Neutrophil (primary cell): ENCODE results near the gene AKAP6.

ENCODE experiments used
- H3K27ac ChIP-seq: fragments of 200-600 bp; sonication (generic); 2 replicates; pipeline ENCODE4 v1.5.1; 2016; ENCODE audit warnings: mild to moderate bottlenecking, moderate library complexity
- H3K27me3 ChIP-seq: fragments of 200-600 bp; sonication (generic); 2 replicates; pipeline ENCODE4 v1.6.0; 2016; ENCODE audit warnings: mild to moderate bottlenecking
- H3K36me3 ChIP-seq: fragments of 200-600 bp; sonication (generic); 2 replicates; pipeline ENCODE4 v1.5.1; 2017
- H3K4me1 ChIP-seq, 2 experiments: fragments of 200-600 bp in 1 of 2; sonication (generic) in 1 of 2; 1 replicate in 1 of 2; 2 replicates in 1 of 2; pipeline versions ENCODE4 v1.5.1 to v1.6.1; 2013 to 2016; ENCODE audit warnings: low read depth in 1 of 2, low read length in 1 of 2, mild to moderate bottlenecking in 1 of 2, moderate library complexity in 1 of 2; ENCODE audit not compliant: control insufficient read depth in 1 of 2, insufficient read depth in 1 of 2
- H3K4me3 ChIP-seq, 2 experiments: fragments of 200-600 bp in 1 of 2; sonication (generic) in 1 of 2; 1 replicate in 1 of 2; 2 replicates in 1 of 2; pipeline ENCODE4 v1.5.1; 2013 to 2016; ENCODE audit warnings: low read depth in 1 of 2, low read length in 1 of 2, mild to moderate bottlenecking in 1 of 2, moderate library complexity in 1 of 2
- H3K9me3 ChIP-seq: fragments of 200-600 bp; sonication (generic); 2 replicates; pipeline ENCODE4 v1.5.1; 2016
- TF ChIP-seq, protein P1 (sequence below): fragments of 200-600 bp; sonication (generic); IDR thresholded peaks from 2 replicates; pipeline ENCODE4 v1.5.1; 2016; ENCODE audit warnings: antibody characterized with exemption

AKAP6 gene

DNA sequence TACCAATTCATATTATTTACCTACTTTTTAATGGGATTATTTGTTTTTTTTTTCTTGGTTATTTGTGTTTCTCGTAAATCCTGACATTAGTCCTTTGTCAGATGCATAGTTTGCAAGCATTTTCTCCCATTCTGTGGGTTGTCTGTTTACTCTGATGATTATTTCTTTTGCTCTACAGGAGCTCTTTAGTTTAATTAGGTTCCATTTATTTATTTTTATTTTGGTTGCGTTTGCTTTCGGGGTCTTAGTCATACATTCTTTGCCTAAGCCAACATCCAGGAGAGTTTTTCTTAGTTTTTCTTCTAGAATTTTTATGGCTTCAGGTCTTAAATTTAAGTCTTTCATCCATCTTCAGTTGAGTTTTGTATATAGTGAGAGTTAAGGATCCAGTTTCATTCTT is 289.9 kb downstream of the AKAP6 start:
- Histone ChIP-seq H3K4me1 (no peaks in the 10 kb centered on the region), H3K4me3 (no peak overlapping the region), H3K9me3 (no peaks in the 10 kb centered on the region), H3K27ac (no peak overlapping the region), H3K27me3 (no peaks in the 10 kb centered on the region), H3K36me3 (no peaks in the 10 kb centered on the region)
- TF ChIP-seq, protein P1, sequence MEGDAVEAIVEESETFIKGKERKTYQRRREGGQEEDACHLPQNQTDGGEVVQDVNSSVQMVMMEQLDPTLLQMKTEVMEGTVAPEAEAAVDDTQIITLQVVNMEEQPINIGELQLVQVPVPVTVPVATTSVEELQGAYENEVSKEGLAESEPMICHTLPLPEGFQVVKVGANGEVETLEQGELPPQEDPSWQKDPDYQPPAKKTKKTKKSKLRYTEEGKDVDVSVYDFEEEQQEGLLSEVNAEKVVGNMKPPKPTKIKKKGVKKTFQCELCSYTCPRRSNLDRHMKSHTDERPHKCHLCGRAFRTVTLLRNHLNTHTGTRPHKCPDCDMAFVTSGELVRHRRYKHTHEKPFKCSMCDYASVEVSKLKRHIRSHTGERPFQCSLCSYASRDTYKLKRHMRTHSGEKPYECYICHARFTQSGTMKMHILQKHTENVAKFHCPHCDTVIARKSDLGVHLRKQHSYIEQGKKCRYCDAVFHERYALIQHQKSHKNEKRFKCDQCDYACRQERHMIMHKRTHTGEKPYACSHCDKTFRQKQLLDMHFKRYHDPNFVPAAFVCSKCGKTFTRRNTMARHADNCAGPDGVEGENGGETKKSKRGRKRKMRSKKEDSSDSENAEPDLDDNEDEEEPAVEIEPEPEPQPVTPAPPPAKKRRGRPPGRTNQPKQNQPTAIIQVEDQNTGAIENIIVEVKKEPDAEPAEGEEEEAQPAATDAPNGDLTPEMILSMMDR, result no peak

DNA sequence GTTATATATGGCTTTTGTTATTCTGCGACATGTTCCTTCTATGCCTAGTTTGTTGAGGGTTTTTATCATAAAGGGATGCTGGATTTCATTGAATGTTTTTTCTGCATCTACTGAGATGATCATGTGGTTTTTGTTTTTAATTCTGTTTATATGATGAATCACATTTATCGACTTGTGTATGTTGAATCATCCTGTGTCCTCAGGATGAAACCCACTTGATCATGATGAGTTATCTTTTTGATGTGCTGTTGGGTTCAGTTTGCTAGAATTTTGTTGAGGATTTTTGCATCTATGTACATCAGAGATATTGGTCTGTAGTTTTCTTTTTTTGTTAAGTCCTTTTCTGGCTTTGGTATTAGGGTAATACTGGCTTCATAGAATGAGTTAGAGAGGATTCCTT is 291.2 kb downstream of the AKAP6 start:
- H3K4me1 ChIP-seq, result no peaks in the 10 kb centered on the region
- no peaks in the 10 kb centered on the region for H3K36me3 ChIP-seq
- no peaks in the 10 kb centered on the region for H3K27me3 ChIP-seq
- H3K27ac ChIP-seq, result no peak overlapping the region
- TF ChIP-seq, protein P1, result no peak
- H3K4me3 ChIP-seq, result no peak overlapping the region
- no peaks in the 10 kb centered on the region for H3K9me3 ChIP-seq

DNA sequence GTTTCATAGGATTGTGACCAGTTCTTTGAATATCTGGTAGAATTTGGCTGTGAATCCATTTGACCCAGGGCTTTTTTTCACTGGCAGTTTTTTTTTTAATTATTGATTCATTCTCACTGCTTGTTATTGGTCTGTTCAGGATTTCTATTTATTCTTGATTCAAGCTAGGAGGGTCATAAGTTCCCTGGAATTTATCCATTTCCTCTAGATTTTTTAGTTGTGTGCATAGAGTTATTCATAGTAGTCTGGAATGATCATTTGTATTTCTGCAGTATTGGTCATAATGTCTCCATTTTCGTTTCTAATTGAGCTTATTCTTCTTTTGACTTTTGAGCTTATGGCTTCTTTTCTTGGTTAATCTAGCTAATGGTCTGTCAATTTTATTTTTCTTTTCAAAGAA is 291.6 kb downstream of the AKAP6 start:
- no peaks in the 10 kb centered on the region for H3K27me3 ChIP-seq
- no peaks in the 10 kb centered on the region for H3K4me1 ChIP-seq
- H3K27ac ChIP-seq, result no peak overlapping the region
- H3K36me3 ChIP-seq, result no peaks in the 10 kb centered on the region
- TF ChIP-seq, protein P1, result no peak
- no peaks in the 10 kb centered on the region for H3K9me3 ChIP-seq
- H3K4me3 ChIP-seq, result no peak overlapping the region

DNA sequence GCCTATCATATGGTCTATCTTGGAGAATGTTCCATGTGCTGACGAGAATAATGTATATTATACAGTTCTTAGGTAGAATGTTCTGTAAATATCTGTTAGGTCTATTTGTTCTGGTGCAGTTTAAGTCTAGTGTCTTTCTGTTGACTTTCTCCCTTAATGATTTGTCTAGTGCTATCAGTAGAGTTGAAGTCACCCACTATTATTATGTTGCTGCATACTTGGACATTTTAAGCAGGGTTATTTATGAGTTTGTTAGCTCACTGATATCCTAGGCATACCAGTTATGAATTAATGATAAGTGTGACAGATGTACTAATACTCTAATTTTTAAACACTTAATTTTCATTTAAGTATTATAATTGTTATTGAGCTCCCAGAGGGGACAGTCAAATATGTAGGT is 292.5 kb downstream of the AKAP6 start:
- no peaks in the 10 kb centered on the region for H3K36me3 ChIP-seq
- TF ChIP-seq, protein P1, result no peak
- no peaks in the 10 kb centered on the region for H3K9me3 ChIP-seq
- no peaks in the 10 kb centered on the region for H3K4me1 ChIP-seq
- H3K27ac ChIP-seq, result no peak overlapping the region
- no peak overlapping the region for H3K4me3 ChIP-seq
- no peaks in the 10 kb centered on the region for H3K27me3 ChIP-seq

DNA sequence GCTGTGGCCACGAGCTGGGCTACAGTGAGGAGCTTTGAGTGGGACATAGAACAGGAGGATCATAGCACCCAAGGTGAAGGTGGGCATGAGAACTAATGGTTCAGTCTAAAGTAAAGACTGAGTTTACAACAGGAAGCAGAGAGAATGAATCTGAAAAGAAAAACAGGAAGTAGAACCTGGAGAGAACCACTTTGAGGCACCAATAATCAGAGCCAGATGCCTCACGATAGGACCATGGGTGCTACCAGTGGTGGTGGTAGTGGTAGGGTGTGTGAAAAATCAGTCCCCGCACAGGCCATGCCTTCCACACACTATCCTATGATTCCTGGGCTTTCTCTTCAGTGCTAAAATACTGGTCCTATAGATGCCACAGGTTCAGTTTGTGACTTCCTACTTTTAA is 293.6 kb downstream of the AKAP6 start:
- Histone ChIP-seq H3K4me3 (no peak overlapping the region), H3K9me3 (no peaks in the 10 kb centered on the region), H3K4me1 (no peaks in the 10 kb centered on the region), H3K36me3 (no peaks in the 10 kb centered on the region), H3K27me3 (no peaks in the 10 kb centered on the region), H3K27ac (no peak overlapping the region)
- TF ChIP-seq, protein P1, result no peak
